HG03103 (cell line): Measurements from ENCODE around the gene HS6ST3.

Experiments
- ATAC-seq: cut with Tn5 transposase; IDR thresholded peaks from one replicate; pipeline ENCODE4 v1.9.1; 2021; ENCODE audit warnings: low read depth; ENCODE audit not compliant: unreplicated experiment

The HS6ST3 gene

DNA sequence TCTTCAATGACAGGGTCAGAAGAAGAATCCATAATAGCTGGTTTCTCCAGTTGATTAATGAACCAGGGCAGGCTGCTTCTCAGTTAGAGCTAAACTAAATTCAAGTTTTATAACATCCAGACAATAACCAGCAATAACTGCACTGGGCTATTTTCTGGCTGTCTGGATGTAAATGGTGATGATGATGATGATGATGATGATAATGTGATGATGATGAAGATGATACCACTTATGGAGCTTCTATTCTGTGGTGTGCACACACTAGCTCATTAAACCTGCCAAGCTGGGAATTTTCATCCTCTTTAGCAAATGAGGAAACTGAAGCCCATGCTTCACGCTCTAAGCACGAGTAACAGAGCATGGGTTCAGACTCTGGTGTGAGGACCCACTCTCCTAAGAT lies 772.2 kb downstream of the HS6ST3 start:
- no peak for ATAC-seq

DNA sequence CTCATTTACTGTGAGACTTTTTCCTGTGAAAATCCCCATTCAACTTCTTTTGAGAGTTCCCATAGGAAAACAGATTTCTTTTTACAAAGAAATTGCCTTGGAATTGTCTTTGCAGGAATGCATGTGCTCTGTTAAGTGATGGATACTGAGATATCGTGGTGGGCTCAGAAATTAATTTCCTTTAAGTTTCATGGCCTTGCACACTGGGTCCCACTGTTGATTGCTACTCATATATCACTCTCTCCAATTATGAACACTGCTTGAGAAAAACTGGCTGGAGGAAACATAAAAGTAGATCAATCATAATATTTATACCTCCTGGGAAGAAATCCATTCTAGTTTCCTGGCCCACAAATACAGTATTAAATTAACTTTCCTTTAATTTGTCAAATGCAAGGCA lies 773.1 kb downstream of the HS6ST3 start:
- no peak for ATAC-seq

DNA sequence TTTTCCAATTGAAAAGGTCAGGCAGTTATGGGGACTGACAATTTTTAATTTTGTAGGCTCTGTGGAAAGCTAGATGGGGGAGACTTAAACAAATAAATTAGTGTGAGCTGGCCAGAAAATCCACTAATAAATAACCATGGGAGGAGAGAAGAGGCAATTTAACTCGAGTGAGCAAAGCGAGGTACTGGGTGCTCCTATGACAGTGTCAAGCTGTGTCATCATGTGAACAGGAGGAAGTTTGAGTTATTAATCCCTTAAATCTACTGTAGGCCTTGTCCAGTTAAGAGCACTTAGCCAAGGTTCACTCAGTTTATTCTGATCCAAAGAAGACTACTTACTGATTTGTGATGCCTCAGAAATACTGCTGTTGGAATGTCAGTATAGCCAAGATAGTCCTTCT lies 781.6 kb downstream of the HS6ST3 start:
- ATAC-seq, result no peak

DNA sequence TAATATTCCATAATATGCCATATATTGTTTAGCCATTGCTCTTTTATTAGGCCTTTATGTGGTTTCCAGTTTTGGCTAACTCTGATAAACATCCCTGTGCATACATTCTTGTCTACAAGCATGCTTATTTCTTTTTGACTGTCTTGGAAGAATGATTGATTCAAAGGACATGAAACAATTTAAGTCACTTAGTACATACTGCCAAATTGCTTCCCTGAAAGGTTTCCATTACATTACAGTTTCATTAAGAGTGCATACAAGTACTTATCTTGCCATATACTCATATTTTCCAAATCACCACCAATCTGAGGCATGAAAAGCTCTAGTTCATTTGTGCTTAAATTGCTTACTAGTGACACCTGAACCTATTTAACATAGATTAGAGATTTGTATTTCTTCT lies 790.5 kb downstream of the HS6ST3 start:
- ATAC-seq, result no peak
